Measurements from ENCODE around the gene JAG1.

The JAG1 gene

GRCh38 chr20:10673842-10674683 is at the start of gene JAG1:
JAG1 (minus strand) TSS chr20:10673999; CDS start chr20:10673530, 469 bp downstream.
- DNase-seq (ENCODE audit: low read depth in 2 of 2): peak; percentile 21 to 26

- DNase-seq (ENCODE audit: low read depth in 2 of 2): no peak
Observed at GRCh38 chr20:10721976-10722375, 48.2 kb upstream of the JAG1 start.

DNA sequence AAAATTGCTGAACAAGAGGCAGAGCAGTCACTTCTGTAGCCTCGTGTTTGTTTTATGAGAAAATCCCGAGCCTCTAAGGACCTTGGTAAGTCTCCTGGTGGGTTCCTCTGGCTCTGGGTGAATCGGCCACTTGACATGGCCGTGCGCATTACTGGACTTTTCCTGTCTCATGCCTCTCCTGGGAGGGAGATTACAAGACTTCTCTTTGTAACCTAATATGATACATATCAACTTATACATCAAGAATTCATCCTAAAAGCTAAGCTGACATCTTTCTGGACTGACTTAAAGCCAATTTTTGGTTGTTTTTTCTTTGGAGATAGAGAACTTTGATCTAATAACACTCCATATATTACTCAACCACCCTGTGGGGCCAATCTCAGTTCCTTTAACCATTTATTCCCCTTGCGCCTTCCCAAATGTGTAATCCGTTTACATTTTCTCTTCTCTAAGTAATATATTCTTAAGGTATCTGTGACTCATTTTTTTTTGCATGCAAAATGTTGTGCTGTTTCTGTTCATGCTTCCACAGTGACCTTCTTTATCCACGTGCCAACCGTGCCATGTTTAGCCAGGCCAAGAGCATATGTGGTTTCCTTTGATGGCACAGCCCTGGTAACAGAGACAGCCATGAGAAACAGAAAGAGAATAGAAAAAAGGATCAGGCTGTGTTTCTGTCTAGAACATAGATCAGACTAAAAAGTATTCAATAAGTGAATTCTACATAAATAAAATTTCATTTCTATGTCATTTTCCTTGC is 47.5 kb upstream of the JAG1 start:
- no peak for DNase-seq (ENCODE audit: low read depth in 2 of 2)

- no peak for DNase-seq (ENCODE audit: low read depth in 2 of 2)
Observed at GRCh38 chr20:10720565-10720964, 46.8 kb upstream of the JAG1 start.

GRCh38 chr20:10719740-10720385 is 46.1 kb upstream of the JAG1 start:
- DNase-seq (ENCODE audit: low read depth in 2 of 2): no peak

- DNase-seq (ENCODE audit: low read depth in 2 of 2): no peak
Observed at GRCh38 chr20:10718661-10719060, 44.9 kb upstream of the JAG1 start.

DNA sequence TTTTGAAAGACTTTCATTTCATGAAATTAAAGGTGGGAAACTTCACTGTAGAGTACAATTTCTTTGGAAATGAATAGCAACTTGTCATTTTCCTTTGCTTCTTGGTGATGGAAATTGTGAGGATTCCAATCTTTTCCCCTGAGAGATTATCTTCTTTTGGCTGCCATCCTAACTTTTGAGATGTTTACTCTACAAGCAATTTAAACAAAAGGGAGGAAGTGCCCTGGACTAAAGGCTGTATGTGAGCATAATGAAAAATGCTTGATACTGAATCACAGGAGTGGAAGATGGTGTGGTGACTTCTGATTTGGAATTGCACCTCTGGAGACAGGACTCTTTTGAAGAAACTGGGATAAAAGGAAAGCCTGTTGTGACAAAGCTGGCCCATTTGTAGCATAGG is 43.1 kb upstream of the JAG1 start:
- no peak for DNase-seq (ENCODE audit: low read depth in 2 of 2)

DNA sequence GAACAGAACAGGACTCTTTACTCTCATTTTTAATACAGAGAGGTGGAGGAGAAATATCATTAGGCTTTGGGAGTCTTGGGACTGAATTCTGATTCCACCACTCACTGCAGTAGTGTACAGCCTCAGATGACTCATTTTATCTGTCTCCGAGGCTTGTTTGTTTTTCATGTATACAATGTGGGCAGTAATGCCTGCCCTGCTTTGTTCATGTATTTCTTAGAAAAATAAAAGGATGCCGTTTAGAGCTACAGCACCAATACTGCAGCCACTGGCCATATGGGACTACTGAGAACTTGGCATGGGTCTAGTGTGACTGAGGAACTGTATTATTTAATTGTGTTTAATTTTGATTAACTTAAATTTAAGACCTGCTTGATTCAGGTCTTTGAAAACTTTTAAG is 41.2 kb upstream of the JAG1 start:
- DNase-seq (ENCODE audit: low read depth in 2 of 2): no peak

GRCh38 chr20:10714236-10714975 is 40.6 kb upstream of the JAG1 start:
- DNase-seq (ENCODE audit: low read depth in 2 of 2): no peak

DNA sequence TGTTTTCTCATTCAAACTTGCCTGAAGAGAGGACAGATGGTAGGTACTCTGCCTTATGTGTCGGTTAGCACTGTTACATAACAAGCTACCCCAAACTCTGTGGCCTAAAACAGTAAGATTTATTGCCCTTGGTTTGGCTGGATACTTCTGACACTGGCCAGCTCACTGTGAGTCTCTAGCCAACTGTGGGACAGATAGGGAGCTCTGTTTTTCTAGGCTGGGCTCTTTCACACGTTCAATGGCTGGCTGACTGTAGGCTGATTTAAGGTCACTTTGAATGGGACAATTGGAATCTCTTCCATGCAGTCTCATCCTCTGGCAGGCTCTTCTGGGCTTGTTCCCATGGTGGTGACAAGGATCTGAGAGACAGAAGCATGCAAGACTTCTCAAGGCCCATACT is 39.4 kb upstream of the JAG1 start:
- DNase-seq (ENCODE audit: low read depth in 2 of 2): no peak

DNA sequence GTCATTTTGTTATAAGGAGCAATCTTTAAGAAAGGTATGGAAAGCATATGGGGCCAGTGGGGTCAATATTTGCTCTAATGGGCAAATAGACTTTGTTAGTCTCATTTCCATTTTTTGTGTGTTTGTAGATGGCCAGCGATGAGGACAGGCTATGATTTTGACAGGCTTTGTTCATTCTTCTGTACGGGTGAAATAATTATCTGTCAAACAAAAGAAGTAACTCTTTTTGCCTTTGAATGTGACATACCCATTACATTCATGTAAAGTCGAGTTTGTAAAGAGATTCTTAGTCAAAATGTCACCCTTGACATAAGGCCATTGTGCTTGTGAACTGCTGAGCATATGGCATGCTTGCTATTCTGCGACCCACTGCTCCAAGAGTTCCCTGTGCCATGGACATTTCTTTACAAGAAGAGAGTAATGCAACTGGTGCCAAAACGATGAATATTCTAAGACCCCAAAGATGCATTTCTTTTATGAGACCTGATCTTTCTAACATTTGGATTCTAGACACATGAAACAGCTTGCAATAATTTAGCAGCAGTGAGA is 38.2 kb upstream of the JAG1 start:
- DNase-seq (ENCODE audit: low read depth in 2 of 2): no peak

DNA sequence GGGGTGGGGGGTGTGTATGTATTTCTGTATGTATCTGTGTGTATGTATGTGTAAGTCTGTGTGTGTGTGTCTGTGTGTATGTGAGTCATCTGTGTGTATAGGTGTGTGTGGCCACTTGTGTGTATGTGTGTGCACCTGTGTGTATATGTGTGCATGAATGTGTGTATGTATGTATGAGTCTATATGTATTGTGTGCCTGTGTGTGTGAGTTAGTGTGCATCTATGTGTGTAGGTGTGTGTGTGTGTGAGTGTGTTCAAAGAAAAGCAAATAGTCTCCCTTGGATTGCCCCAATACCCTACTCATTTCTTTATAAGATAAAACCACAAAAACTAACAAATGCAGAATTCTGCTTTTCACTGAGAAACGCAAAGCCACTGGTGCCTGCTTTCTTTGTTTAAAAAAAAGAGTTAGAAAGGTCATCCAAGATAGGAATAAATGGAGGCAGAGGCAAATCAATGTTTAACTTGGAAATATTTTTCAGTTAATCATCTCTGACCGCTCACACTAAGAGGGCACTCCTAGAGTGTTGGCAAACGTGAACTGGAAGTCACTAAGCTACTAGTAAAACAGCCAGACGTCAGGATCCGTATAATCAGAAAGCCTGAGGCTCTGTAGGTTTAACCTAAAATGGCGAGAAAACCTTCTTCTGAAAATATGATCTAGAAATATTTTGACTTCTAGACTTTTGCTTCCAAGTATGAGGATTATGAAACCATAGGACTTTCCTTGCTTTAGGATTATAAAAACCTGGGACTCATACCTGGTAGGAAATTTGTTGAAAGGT is 37.4 kb upstream of the JAG1 start:
- no peak for DNase-seq (ENCODE audit: low read depth in 2 of 2)

DNA sequence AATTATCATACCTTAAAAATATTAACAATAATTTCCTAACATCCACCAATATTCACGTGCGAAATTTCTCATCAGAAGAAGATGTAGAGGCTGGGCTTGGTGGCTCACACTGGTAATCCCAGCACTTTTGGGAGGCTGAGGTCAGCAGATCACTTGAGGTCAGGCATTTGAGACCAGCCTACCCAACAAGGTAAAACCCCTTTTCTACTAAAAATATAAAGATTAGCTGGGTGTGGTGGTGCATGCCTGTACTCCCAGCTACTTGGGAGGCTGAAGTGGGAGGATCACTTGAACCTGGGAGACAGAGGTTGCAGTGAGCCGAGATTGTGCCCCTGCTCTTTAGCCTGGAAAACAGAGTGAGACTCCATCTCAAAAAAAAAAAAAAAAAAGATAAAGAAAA is 36.1 kb upstream of the JAG1 start:
- no peak for DNase-seq (ENCODE audit: low read depth in 2 of 2)

GRCh38 chr20:10708351-10709185 is 34.8 kb upstream of the JAG1 start:
- no peak for DNase-seq (ENCODE audit: low read depth in 2 of 2)

DNA sequence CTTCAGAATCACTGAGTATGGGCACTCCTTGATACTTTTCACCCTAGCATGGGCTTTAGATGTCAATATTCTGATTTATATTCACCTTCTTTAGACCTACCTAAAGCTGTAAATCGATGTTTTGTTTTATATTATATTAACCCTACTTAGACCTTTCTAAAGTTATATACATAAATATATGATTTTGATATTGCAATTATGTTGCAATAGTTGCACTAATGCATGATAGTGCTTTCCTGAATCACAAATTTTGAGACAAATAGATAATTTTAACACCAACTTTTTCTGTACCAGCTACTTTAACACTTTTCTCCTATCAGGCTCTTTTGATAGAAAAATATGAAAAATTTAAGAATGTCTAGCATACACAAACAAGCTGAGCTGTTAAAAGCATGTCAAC is 34.0 kb upstream of the JAG1 start:
- no peak for DNase-seq (ENCODE audit: low read depth in 2 of 2)

- no peak for DNase-seq (ENCODE audit: low read depth in 2 of 2)
Observed at GRCh38 chr20:10707068-10707467, 33.3 kb upstream of the JAG1 start.

DNA sequence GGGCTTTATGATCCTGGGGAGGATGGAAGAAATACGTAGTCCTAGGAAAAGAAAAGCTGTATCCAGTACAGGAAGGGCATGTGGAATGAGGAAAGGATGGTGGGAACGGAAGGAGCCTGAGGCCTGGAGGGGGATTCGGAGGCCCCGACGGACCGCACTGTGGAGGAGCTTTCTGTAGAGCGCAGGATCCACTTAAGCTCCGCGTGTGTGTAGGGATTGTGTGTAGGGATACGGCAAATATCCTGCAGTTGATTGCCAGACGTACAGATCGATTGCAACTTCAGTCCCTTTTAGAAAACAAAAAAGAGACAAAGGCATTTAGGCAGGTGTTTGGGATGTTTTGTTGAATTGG is 32.6 kb upstream of the JAG1 start:
- DNase-seq (ENCODE audit: low read depth in 2 of 2): no peak

DNA sequence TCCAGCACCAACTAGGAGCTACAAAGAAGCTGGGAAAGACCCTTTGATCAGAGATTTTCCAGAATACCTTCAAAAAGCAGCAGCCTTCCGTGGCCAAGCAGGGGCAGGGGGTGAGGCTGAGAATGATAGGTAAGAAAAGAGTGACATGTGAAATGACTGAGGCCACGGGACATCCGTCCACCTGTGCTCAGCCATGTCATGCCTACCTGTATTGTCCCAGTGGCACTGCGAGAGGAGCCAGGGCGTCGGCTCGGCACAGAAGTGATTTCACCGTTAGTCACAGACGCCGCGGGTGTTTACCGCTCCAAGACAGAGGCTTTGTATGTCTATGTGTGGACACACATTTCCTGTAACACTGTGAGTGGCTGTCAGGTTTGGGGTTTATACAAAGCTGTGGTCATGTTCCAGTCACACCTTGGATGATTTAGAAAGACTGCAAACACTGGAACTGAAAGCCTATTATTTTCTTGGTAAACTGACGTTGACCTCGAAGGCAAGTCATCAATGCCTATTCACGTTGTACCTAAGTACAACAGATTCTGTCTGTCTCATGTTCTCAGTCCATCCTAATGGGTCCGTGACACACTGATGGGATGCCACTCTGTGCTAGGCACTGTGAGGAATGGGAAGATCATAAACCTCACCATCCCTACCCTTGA is 32.1 kb upstream of the JAG1 start:
- DNase-seq (ENCODE audit: low read depth in 2 of 2): no peak

DNA sequence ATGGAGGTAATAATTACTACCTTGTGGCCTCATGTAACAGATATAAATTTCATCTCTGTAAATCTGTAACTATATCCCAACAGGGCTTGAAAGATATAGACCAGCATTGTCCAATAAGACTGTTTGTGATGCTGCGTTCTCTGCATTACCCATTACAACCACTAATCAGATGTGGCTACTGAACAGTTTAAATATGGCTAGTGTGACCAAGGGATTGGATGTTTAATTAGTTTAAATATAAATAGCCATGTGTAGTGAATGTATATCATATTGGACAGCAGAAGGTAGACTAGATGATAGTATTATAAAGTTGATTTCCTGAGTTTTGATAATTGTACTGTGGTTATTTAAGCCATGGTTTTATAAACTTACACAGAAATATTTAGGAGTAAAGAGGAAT is 27.8 kb upstream of the JAG1 start:
- no peak for DNase-seq (ENCODE audit: low read depth in 2 of 2)

DNA sequence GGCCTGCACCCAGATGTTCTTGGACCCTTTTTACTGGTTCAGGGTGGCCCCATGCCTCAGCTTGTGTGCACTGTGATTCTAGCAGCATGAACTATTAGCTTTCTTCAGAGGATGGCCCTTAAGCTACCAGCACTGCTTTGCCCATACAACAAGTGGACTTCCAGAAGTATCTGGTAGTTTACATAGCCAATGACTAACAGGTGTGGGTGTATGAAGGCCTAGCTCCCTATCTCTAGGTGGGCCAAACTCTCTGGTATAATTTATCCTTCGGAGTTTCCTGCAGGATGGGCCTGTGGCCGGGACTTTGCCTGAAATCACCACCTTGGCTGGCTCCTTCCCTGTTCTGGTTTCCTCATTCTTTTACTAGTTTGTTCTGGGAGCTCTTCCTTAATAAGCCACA is 26.1 kb upstream of the JAG1 start:
- no peak for DNase-seq (ENCODE audit: low read depth in 2 of 2)
